Middle frontal gyrus (tissue), 1 donor: ENCODE measurements around the gene GBP3.
"Not testable (repeated sequence)": the region's sequence is repeated elsewhere in the genome, so short reads cannot be mapped to it uniquely, and the experiment has no call there.

Source experiments
- DNase-seq: peaks from one replicate; pipeline ENCODE4 v3.0.0-alpha.2; 2015; ENCODE audit warnings: low spot score; ENCODE audit errors: extremely low spot score

GBP3 gene, protein sequence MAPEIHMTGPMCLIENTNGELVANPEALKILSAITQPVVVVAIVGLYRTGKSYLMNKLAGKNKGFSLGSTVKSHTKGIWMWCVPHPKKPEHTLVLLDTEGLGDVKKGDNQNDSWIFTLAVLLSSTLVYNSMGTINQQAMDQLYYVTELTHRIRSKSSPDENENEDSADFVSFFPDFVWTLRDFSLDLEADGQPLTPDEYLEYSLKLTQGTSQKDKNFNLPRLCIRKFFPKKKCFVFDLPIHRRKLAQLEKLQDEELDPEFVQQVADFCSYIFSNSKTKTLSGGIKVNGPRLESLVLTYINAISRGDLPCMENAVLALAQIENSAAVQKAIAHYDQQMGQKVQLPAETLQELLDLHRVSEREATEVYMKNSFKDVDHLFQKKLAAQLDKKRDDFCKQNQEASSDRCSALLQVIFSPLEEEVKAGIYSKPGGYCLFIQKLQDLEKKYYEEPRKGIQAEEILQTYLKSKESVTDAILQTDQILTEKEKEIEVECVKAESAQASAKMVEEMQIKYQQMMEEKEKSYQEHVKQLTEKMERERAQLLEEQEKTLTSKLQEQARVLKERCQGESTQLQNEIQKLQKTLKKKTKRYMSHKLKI

DNA sequence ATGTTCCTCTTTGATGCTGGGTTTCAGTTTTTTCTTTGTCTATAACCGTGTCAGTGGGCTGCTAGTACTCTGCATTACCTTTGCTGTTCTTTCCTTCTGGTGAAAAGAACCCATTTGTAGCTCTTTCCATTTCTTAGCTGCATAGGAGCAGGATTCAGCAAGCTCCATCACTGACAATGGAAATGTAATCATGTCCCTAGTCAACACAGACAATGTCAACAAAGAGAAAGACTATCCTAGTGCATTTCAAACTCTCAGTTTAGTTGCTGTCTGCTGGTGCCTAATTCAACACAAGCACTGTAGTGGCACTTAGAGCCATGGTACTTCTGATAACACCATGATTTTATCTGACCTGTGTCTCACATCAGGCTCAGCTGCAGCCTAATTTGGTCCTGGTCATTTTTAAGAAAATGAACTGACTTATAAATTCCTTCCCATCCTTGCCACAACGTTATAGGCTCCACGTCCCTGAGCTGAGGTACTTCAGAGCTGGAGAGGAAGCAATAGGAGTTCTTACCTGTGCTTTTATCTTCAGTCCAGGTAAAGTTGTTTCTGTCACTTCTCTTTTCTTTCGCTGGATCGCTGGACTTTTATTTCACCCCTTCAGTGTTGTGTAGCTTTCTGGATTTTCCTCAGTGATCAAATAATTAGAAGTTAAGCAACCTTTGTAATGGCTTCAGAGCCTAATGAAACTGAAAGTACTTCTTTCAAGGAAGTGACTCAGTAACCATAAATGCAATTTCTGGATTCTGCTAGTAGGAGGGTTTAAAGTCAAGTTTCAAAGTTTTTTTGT, at the start of gene GBP3:
Gene GBP3, minus strand, starts transcription at position 700 of the 793 bp plus-strand sequence. CDS start 2,145 bp downstream, outside the sequence.
- no peak for DNase-seq

DNA sequence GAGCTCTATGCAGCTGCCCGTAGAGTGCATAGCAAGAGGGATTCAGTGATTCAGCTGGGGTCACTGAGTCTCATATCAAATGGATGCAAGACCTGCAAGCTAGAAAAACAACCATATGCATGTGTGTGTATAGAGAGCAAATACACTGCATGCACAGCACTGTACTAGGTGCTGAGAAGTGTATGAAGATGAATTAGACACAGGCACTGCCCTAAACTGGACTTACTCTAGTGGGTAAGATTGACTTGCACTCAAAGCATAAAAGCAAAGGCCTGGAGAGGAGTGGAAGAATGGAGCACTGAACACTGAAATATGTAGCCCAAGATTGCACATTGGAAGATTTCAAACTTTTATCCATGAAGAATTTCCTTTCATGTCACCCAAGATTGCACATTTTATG, 47.8 kb upstream of the GBP3 start:
- DNase-seq, result no peak

DNA sequence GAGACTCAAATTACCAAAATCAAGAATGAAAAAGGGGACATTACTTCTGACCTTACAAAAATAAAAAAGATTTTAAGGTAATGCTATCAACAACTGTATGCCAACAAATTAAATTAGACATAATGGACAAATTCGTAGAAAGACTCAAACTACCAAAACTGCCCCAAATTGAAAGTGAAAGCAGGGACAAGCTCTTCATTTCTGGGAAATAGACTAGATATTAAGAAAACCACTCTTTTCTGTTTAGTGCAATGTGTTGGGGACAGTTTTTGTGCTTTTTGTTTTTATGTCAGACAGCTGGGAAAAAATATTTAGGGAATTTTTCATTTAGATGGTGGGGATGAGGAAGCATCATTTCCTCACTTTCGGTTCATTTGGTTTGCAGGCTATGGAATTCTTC, 47.3 kb upstream of the GBP3 start:
- no peak for DNase-seq

DNA sequence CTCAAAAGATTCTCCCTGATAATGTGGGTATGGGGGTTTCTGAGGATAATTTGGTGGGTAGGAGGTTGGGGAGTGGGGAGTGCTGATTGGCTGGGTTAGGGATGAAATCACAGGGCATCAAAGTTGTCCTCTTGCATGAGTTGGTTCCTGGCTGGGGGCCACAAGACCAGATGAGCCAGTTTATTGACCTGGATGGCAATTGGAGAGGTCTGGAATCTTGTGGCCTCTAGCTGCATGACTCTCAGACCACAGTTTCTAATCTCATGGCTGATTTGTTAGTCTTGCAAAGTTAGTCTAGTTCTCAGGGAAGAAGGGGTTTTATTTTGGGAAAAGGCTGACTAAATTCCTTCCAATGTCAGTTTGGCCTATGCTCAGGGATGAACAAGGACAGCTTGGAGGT, 45.6 kb upstream of the GBP3 start:
- DNase-seq, result no peak

DNA sequence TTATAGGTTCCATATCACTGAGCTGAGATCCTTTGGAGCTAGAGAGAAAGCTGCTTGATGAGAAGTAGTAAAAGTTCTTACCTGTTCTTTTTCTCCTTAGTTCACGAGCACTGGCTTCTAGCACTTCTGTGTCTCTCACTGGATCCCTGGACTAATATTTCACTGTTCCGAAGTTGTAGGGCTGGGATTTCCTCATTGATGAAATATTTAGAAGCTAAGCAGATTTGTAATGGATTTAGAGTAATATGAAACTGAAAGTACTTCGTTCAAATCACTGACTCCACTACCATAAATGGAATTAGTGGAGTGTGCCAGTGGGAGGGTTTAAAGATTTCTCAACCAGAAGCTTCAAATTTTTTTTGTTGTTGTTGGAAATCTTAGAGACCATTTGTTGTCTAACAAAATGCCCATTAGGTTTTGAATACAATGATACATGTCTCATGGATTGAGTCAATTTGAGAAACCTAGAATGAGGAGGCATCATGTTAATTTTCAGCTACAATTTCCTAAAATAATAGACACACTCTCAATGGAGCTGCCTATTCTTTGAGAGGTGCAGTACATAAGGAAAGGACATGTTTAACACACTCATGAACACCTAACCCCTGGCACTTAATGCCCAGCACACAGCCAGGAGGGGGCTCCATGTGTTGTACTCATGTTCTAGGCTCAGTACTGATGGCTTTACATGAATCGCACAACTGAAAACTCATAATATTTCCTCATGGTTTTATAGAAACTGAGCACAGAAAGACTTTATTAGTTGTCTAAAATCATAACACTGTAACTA, 42.6 kb upstream of the GBP3 start, which contains the start of gene GBP1:
Gene GBP1, minus strand, starts transcription at position 130 of the 790 bp plus-strand sequence. CDS start 1,974 bp downstream, outside the sequence.
- DNase-seq, result no peak

DNA sequence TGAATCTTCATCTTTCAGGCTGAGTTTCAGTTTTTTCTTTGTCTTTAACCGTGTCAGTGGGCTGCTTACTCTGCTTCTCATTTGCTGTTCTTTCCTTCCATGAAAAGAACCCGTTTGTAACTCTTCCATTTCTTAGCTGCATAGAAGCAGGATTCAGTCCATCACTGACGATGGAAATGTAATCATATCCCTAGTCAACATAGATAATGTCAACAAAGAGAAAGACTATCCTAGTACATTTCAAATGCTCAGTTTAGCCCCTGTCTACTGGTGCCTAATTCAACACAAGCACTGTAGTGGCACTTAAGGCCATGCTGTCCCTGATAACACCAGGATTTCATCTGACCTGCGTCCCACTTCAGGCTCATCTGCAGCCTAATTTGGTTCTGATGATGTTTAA, 42.0 kb upstream of the GBP3 start:
- DNase-seq, result no peak

DNA sequence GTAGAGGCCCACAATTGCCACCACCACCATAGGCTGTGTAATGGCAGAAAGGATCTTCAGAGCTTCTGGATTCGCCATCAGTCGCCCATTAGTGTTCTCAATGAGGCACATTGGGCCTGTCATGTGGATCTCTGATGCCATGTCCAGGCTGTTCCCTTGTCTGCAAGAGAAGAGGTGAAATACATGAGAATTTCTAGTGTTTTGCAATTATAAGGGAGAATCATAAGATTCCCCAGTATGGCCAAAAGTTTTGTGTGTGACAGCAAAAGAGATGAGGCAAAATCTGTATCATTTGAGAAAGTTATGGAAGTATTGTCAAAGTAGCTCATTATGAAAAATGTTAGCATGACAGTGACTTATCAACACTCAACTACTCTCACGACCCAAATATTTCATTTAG, 40.4 kb upstream of the GBP3 start:
- no peak for DNase-seq

DNA sequence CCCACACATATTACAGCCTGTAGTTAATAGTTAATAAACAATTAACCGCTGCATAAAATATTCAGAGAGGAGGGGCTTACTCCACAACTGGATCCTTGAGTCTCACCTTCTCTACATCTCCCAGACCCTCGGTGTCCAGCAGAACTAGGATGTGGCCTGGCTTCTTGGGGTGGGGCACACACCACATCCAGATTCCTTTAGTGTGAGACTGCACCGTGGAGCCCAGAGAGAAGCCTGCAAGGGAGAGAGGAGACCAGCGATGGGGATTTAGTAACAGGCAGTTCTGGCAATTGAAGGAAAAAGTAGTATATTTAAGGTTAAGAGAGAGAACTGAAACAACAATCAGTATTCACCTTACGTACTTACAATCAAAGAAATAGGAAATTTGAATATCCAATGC, 37.4 kb upstream of the GBP3 start:
- no peak for DNase-seq

DNA sequence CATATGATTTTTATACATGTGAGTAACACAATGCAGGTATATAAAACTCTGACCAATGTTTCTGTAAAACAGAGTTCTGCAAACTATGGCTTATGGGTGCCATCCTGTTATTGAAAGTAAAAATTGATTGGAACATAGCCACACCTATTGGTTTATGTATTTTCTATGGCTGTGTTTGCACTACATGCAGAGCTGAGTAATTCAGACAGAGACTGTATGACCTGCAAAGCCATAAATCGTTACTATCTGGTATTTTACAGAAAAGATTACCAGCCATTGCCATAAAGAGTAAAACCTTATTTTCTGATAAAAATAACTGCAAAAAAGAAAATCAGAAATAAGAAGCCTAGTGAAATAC, 29.3 kb upstream of the GBP3 start:
- no peak for DNase-seq

DNA sequence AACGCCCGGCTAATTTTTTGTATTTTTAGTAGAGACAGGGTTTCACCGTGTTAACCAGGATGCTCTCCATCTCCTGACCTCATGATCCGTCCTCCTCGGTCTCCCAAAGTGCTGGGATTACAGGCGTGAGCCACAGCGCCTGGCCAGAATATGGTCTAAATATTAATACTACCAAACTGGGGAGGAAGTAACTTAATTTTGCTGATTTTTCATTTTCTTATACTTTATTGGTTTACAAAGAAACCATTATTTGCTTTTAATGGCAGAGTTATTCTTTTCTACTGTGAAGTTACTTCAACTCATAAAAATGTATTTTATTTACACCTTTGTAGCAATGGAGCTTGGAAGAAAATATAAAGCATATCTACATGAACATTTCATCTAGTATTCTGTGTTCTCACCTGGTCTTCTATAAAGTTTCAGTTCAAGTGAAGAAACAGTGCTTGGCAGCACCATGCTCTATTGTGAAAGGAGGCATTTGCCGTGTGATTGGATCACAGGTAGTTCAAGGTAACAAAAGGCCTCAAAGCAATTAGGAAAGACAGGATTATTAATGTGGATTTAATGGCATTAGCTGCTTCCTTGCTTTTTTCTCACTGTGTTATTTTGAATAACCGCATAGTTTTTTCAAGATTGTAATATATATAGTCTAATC, 28.8 kb upstream of the GBP3 start:
- no peak for DNase-seq

DNA sequence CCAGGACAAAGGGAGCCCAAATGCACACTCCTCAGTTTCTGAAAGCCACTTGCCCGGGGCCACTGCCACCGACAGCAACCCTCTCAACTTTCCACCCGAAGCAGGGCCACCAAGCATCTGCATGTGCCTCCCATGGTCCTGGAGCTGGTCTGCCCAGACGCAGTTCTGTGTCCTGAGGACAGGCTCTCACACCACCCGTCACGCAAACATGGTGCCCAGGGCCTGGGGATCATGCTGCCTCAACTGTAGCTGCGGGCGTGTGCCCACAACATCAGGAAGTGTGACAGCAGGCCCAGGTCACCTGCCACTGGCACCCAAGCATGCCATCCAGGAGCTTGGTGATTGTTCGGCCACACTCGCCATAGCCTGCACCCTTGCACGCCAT, 28.0 kb upstream of the GBP3 start:
- DNase-seq, result no peak

DNA sequence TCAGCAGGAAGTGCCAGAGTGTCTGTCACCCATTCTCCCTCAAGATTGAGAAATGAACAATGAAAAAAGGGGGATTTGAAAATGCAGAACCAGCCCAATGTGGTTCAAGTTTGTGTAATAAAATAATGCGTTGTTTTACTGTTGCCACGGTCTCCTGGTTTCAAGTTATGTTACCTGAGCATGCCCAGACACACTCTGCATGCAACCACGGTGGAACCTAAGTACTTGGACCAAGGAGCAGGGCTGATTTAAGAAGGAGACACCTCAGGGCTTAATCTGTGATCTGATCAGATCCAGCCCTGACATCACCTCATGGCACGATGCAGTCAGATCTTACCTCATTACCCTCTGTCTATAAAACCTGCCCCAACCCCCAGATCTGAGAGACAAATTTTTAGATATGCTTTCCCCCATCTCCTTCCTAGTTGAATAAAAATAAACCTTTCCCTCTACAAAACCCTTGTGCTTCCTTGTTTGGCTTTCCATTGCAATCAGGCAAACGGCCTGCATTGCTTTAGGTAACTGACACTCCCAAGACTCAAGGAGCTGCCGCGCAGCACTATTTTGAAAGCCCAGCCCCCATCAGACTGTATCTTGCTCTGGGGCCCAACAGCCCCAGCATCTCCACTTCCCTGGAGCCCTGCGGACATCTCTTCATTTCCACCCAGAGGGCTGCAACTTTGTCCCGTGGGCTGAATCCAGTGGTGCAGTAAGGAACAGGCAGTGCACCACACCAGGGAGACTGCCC, 27.4 kb upstream of the GBP3 start:
- DNase-seq, result not testable (repeated sequence)

DNA sequence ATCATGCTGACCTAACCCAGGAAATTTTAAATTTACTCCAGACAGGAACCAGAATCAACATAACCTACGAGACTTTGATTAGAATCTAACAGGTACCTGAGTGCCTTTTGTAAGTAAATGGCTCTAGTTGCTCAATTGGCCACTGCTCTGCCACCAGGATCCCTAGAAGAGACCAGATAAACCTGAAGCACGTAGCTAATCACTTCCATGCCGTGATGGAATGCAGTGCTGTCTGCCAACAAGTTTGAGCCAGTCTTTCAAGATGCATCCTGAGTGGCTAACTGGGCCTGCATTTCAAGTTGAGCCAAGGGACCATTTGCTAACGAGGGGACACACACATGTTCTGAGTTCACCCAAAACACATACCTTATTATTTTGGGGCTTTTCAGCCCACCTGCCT, 26.5 kb upstream of the GBP3 start:
- DNase-seq, result not testable (repeated sequence)

DNA sequence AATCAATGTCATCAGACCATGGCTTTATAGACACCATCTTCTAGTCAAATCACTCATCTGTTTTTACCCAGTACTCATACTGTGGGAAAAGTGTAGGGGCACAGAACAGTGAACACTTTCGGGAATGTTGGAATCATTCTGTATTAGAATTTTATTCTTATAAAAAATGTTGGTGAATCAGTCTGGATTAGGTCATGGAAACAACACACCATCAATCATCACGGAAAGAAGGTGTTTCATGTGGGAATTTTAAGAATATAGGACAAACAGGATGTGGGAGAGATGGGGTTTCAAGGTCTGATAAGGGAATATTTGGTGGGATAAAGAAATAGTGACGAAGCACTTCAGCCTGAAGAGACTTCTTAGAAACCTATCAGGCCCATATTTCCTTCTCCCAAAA, 25.1 kb upstream of the GBP3 start:
- DNase-seq, result no peak

DNA sequence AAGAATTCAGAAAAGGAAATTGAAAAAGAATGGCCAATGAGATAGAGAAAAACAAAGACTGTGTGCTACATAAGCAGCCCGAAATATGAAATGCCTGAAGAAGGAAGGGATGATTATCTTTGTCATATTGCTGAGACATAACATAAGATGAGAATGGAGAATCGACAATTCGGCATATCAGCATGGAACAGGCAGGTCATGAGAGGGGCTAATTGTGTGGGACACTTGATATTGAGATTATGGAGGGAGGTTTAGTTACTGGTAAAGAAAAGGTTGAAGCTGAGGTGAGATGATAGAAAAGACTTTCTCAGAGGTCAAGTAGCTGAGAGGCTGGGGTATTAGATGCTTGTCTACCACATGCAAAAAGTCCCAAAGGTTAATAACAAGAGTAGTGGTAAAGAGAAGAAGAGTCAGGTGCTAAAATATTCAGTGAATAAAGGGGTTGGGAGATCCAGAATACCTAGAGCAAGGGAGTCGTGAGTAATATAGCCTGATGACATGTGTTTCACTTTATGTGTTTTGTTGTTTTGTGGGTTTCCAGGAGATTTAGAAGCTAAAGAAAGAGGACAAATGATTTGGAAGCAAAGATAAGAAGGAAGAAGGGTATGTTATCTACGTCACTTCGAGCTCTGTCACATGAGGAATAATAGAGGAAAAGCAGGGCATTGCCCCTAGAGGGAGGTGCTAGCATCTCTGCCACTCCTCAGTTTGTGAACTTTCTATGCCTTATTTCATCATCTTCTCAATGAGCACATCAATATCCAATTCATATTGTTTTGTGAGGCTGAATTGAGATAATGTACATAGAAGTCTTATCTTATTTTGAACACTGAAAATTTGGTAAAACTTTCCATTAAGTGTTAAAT, 23.9 kb upstream of the GBP3 start:
- not testable (repeated sequence) for DNase-seq

DNA sequence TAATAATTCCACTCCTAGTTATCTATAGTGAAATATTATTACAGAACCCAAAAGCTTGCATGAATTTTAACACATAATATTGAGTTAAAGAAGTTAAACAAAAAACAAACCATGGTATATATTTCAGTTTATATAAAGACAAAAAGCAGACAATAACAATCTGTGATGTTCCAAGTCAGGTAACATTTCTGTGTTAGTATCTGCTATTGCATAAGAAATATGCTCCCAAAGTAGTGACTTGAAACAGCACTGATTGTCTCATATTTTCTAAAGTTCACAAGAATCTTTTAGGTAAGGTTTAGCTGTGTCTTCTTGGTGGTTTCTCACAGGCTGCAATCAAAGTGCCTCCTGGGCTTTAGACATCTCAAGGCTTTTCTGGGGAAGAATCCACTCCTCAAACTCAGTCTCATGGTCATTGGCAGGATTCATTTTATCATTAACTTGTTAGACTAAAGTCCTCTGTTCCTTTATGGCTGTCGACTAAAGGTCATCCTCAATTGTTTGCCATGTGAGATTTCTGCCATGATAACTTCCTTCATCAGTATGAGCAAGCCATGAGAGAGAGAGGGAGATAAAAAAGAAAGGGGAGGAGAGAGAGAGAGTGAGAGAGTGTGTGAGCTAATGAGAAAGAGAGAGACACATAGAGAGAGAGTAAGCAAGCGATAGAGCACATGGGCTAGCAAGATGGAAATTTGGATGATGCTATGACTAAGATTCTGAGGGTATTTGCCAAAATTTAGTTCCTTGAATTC, 22.5 kb upstream of the GBP3 start:
- DNase-seq, result no peak

DNA sequence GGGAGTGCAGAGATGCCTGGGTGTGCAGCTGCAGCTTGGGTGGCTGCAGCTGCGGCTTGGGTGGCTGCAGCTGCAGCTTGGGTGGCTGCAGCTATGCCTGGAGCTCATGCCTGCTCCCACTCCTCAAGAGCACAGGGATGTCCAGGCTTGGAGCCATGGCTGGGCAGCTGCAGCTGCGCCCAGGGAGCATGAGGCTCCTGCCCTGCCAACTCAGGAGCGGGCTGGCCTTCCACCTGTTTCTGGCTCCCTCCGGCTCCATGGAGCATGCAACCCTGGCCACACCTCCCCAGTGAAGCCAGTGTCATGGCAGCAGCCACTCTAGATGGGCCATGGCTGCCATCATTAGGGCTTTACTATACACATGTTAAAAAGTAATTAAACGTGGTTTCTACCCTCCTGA, 21.3 kb upstream of the GBP3 start:
- no peak for DNase-seq

DNA sequence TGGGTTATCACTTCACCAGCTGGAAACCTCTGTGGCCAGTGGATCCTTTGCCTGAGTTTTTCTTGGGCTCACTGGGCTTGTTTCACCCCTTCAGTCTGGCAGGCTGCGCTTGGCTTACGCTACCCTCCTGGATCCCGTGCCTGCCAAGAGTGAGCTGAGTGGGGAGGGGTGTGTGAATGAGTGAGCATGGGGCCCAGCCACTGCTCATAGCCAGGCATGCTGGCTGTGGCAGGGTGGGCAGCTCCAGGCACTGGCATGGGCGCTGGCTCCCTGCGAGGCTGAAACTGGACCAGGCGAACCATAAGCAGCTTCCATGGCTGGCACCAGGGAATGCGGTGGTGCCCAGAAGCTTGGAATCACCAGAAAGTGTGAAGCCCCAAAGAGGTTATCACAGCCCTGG, 19.8 kb upstream of the GBP3 start:
- no peak for DNase-seq

DNA sequence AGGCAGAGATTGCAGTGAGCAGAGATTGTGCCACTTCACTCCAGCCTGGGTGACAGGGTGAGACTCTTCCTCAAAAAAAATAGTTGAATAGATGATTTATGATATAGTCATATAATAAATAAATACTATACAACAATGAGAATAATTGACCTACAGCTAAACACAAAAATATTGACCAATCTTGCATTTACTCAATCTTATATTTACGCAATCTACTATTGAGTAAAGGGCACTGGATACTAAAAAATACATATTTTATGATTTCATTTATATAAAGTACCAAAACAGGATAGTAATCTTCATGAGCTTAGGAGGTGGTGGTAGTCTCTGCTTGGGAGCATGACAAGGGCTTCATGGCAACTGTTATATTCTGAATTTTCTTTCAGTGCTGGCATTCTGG, 19.1 kb upstream of the GBP3 start:
- DNase-seq, result no peak
